Activated T-cell treated with anti-CD3 and anti-CD28 coated beads, Interleukin-2, amount 50 U/mL, for 4 hours (primary cell): ENCODE measurements around the gene SIRT3. TPM values are rescaled to one million over a fixed set of nuclear protein-coding genes. Genes with fewer than 3 reads are reported as not detected.

Experiments used
- ATAC-seq, 2 donors: fragments of 200-7000 bp; cut with Tn5 transposase; one replicate each; pipeline ENCODE4 v1.10.0; 2021
- DNase-seq: peaks from one replicate; pipeline ENCODE4 v3.0.0-alpha.2; 2020
- H3K27me3 Mint-ChIP-seq: one replicate; pipeline ENCODE4 v1.8.0; 2021; ENCODE audit warnings: low read depth, mixed read lengths
- H3K36me3 Mint-ChIP-seq: one replicate; pipeline ENCODE4 v1.8.0; 2022; ENCODE audit warnings: mixed read lengths; ENCODE audit not compliant: insufficient read depth
- H3K4me1 Mint-ChIP-seq: one replicate; pipeline ENCODE4 v1.8.0; 2021; ENCODE audit warnings: low read depth, mixed read lengths
- H3K4me3 Mint-ChIP-seq: one replicate; pipeline ENCODE4 v1.8.0; 2021; ENCODE audit warnings: mild to moderate bottlenecking, moderate library complexity, mixed read lengths
- H3K9me3 Mint-ChIP-seq: one replicate; pipeline ENCODE4 v1.8.0; 2021; ENCODE audit warnings: mixed read lengths
- total RNA-seq, 3 donors: library from RNA; stranded (reverse); gene quantifications; one replicate each; pipeline ENCODE4 v1.2.1, GENCODE V29; 2021

The SIRT3 gene
- 10 to 100 TPM in 1 of 3 donors, 1 to 10 TPM in 2; 7.0 to 12.6 (median 8.3) TPM for total RNA-seq

GRCh38 chr11:235997-236773 is at the start of gene SIRT3:
Gene SIRT3, minus strand, starts transcription at chr11:236342. Its CDS starts 14 bp downstream, at chr11:236328.
- Mint-ChIP-seq H3K4me1 (peaks cover 41% of the 10 kb centered on the region), H3K36me3 (peaks cover 18% of the 10 kb centered on the region), H3K4me3 (peak within 1 kb of the TSS; percentile 97), H3K27me3 (no peaks in the 10 kb centered on the region), H3K9me3 (no peaks in the 10 kb centered on the region)
- peak; percentile 73 to 74 for ATAC-seq
- peak; percentile 77 for DNase-seq

DNA sequence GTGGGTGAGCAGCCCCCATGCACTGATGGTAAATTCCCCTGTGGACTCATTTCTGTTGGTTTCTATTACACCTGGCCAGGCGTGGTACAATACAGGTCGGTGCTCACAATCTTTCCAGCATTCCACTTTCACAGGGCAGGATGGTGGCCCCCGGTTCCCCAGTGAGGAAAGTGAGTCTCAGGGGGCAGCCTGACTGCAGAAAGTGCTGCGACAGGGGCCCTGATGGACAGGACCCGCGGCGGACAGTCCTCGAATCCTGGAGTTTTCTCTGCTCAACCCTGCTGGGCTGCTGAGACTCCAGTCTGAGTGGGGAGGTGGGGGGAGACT is 49.7 kb upstream of the SIRT3 start:
- H3K4me3 Mint-ChIP-seq, result no peak overlapping the region
- peaks cover 51% of the 10 kb centered on the region for H3K4me1 Mint-ChIP-seq
- H3K9me3 Mint-ChIP-seq, result no peaks in the 10 kb centered on the region
- peaks cover 14% of the 10 kb centered on the region for H3K27me3 Mint-ChIP-seq
- DNase-seq (no peak), ATAC-seq (no peak)
- H3K36me3 Mint-ChIP-seq, result no peaks in the 10 kb centered on the region

- Mint-ChIP-seq H3K4me1 (peaks cover 53% of the 10 kb centered on the region), H3K36me3 (no peaks in the 10 kb centered on the region), H3K9me3 (no peaks in the 10 kb centered on the region), H3K4me3 (no peak overlapping the region), H3K27me3 (peaks cover 16% of the 10 kb centered on the region)
- DNase-seq, result no peak
- no peak for ATAC-seq
Observed at GRCh38 chr11:285021-285893, 49.1 kb upstream of the SIRT3 start.

- Mint-ChIP-seq H3K27me3 (peaks cover 18% of the 10 kb centered on the region), H3K36me3 (no peaks in the 10 kb centered on the region), H3K9me3 (no peaks in the 10 kb centered on the region), H3K4me3 (no peak overlapping the region), H3K4me1 (peaks cover 48% of the 10 kb centered on the region)
- DNase-seq (no peak), ATAC-seq (no peak)
Observed at GRCh38 chr11:284105-285020, 48.2 kb upstream of the SIRT3 start.

- Mint-ChIP-seq H3K36me3 (no peaks in the 10 kb centered on the region), H3K9me3 (no peaks in the 10 kb centered on the region), H3K4me1 (peaks cover 51% of the 10 kb centered on the region), H3K27me3 (peaks cover 21% of the 10 kb centered on the region), H3K4me3 (no peak overlapping the region)
- DNase-seq (no peak), ATAC-seq (no peak)
Observed at GRCh38 chr11:283405-284104, 47.4 kb upstream of the SIRT3 start.

GRCh38 chr11:282630-283360 is 46.7 kb upstream of the SIRT3 start:
- peaks cover 53% of the 10 kb centered on the region for H3K4me1 Mint-ChIP-seq
- peaks cover 21% of the 10 kb centered on the region for H3K27me3 Mint-ChIP-seq
- no peaks in the 10 kb centered on the region for H3K36me3 Mint-ChIP-seq
- peak overlapping the region; percentile 29 for H3K4me3 Mint-ChIP-seq
- ATAC-seq (no peak), DNase-seq (no peak)
- no peaks in the 10 kb centered on the region for H3K9me3 Mint-ChIP-seq

GRCh38 chr11:282171-282570 is 46.0 kb upstream of the SIRT3 start:
- H3K9me3 Mint-ChIP-seq, result peaks cover 2% of the 10 kb centered on the region

DNA sequence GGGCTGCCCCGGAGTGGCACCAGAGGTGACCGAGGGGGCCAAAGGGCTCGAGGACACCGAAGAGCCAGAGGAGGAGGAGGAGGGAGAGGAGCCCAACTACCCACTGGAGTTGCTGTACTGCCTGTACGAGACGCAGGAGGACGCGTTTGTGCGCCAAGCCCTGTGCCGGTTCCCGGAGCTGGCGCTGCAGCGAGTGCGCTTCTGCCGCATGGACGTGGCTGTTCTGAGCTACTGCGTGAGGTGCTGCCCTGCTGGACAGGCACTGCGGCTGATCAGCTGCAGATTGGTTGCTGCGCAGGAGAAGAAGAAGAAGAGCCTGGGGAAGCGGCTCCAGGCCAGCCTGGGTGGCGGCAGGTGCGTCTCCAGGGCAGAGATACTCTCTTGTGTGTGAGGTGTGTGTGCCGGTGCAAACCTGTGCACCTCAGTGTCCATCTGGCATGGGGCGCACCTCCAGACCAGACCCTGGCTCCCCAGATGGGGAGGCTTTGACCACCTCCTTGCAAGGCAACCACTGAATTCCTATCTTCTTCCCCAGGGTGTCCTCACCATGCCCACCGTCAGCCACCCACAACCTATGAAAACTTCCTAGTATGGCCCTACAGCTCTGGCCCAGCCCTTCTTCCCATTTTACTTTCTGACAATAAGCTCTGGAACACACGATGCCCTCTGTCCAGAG is 45.5 kb upstream of the SIRT3 start:
- Mint-ChIP-seq H3K36me3 (no peaks in the 10 kb centered on the region), H3K9me3 (peaks cover 6% of the 10 kb centered on the region), H3K4me1 (peaks cover 51% of the 10 kb centered on the region), H3K27me3 (peaks cover 21% of the 10 kb centered on the region), H3K4me3 (peak overlapping the region; percentile 73)
- DNase-seq, result no peak
- ATAC-seq, result peak; percentile 5 to 8

More at GRCh38 chr11:282171-282570, 46.0 kb upstream of the SIRT3 start:
- Mint-ChIP-seq H3K36me3 (no peaks in the 10 kb centered on the region), H3K4me3 (peak overlapping the region; percentile 29), H3K4me1 (peaks cover 54% of the 10 kb centered on the region), H3K27me3 (peaks cover 21% of the 10 kb centered on the region)
- DNase-seq (no peak), ATAC-seq (no peak)

- H3K36me3 Mint-ChIP-seq, result no peaks in the 10 kb centered on the region
- peaks cover 12% of the 10 kb centered on the region for H3K9me3 Mint-ChIP-seq
- peaks cover 21% of the 10 kb centered on the region for H3K27me3 Mint-ChIP-seq
- peak overlapping the region; percentile 73 for H3K4me3 Mint-ChIP-seq
- no peak for DNase-seq
- peaks cover 47% of the 10 kb centered on the region for H3K4me1 Mint-ChIP-seq
- peak; percentile 20 to 34 for ATAC-seq
Observed at GRCh38 chr11:280706-281485, 44.8 kb upstream of the SIRT3 start.

DNA sequence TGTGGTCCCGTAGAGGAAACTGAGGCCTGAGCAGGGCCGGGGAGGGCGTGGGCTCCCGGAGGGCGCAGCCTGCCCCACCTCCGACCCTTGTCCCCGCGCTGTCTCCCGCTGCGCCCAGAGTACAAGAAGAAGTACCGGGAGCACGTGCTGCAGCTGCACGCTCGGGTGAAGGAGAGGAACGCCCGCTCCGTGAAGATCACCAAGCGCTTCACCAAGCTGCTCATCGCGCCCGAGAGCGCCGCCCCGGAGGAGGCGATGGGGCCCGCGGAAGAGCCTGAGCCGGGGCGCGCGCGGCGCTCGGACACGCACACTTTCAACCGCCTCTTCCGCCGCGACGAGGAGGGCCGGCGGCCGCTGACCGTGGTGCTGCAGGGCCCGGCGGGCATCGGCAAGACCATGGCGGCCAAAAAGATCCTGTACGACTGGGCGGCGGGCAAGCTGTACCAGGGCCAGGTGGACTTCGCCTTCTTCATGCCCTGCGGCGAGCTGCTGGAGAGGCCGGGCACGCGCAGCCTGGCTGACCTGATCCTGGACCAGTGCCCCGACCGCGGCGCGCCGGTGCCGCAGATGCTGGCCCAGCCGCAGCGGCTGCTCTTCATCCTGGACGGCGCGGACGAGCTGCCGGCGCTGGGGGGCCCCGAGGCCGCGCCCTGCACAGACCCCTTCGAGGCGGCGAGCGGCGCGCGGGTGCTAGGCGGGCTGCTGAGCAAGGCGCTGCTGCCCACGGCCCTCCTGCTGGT is 44.0 kb upstream of the SIRT3 start:
- no peaks in the 10 kb centered on the region for H3K36me3 Mint-ChIP-seq
- H3K9me3 Mint-ChIP-seq, result peaks cover 12% of the 10 kb centered on the region
- no peak for DNase-seq
- ATAC-seq, result peak; percentile 60 to 65
- H3K27me3 Mint-ChIP-seq, result peaks cover 21% of the 10 kb centered on the region
- peaks cover 45% of the 10 kb centered on the region for H3K4me1 Mint-ChIP-seq
- H3K4me3 Mint-ChIP-seq, result peak overlapping the region; percentile 68

DNA sequence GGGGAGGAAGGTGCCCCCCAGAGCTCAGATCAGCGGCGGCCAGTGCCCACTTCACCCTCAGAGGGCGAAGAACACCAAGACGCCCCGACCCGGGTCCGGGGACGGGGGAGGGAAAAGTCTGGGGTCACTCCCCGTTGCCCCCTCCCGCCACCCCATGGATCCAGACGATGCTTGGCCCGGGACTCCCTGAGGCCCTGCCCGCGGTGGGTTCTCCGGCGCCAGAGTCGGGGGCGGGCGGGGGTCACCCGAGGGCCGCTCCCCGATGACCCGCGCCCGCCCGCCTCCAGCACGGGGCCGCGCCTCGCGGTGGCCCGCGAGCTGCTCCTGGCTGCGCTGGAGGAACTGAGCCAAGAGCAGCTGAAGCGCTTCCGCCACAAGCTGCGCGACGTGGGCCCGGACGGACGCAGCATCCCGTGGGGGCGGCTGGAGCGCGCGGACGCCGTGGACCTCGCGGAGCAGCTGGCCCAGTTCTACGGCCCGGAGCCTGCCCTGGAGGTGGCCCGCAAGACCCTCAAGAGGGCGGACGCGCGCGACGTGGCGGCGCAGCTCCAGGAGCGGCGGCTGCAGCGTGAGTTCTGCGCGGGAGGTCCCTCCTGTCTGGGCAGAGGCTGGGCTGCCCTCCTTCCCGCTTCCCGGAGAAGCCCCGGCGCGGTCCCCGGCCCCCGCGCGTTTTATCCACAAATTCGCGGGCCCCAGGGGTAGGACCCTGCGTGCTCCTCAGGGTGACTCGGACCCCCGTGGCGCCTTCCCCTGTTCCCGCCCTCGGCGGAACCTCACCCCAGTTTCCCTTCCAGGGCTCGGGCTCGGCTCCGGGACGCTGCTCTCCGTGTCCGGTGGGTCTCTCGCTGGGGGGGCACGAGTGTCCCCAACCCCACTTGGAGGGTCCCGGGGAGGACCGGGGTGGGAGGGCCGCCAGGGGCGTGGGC is 43.2 kb upstream of the SIRT3 start:
- peaks cover 45% of the 10 kb centered on the region for H3K4me1 Mint-ChIP-seq
- peak in 1 of 2 donors; percentile 8 for ATAC-seq

More for the DNA sequence above, 43.2 kb upstream of the SIRT3 start:
- peaks cover 12% of the 10 kb centered on the region for H3K9me3 Mint-ChIP-seq
- peak overlapping the region; percentile 68 for H3K4me3 Mint-ChIP-seq
- no peak for DNase-seq
- H3K27me3 Mint-ChIP-seq, result peaks cover 21% of the 10 kb centered on the region
- H3K36me3 Mint-ChIP-seq, result no peaks in the 10 kb centered on the region
